ENCODE data around the gene STING1.

GRCh38 chr5:139481122-139481533 lies 1.4 kb downstream of the STING1 start:
- no peak for TF ChIP-seq E2F4 (CRISPR knock-in tag; IDR thresholded peaks at IDR 0.05; ENCODE audit: borderline replicate concordance, low read depth)
- no peak for TF ChIP-seq CTCF (IDR thresholded peaks at IDR 0.05)
- no peak for TF ChIP-seq ZNF512 (CRISPR knock-in tag; IDR thresholded peaks at IDR 0.05; ENCODE audit: borderline replicate concordance)
